SH-SY5Y (cell line): Measurements from ENCODE around the gene WFDC5.

Experiments used
- GATA2 ChIP-seq: IDR thresholded peaks from 2 replicates; pipeline ENCODE4 v1.6.1; 2011; ENCODE audit warnings: mild to moderate bottlenecking, low read depth, low read length
- GATA3 ChIP-seq: IDR thresholded peaks from 2 replicates; pipeline ENCODE4 v1.6.1; 2011; ENCODE audit warnings: low read depth, mild to moderate bottlenecking, low read length, moderate library complexity

DNA sequence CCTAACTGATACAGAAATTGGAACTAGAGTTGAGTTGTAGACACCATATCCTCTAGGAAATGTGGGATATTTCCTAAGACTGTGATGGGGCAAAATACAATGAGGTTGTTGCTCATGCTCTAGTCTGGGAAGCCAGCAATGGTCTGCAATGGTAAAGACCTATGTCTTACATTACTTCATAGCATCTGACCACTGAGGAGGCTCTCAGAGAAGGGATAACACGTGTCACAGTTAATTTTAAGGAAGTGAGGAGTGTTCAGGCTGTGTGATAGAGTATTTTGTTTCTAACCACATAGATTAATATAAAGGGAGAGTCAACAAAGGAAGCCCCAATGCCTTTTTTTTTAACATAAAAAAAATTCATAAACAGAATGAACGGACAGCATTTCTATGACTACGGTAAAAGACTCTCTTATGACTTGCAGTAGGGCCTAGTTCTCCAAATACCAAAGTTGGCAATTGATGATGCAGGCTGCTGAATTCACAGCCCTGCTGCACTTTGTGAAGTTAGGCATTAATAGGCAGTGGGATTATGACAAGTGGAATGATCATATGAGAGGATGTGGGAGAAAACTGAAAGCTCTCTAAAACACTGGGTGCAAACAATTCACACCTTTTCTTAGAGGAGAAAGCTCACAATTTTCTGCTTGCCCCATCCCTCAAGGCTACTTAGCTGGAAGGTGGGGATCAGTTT is 27.7 kb downstream of the WFDC5 start:
- TF ChIP-seq GATA3 = no peak
- TF ChIP-seq GATA2 = no peak
